Stimulated activated CD4-positive, alpha-beta T cell treated with anti-CD3 and anti-CD28 coated beads, Interleukin-4, amount 100 ng/mL, for 1 hour (primary cell): ENCODE data around the gene STX18.

Source experiments
- DNase-seq: peaks from one replicate; pipeline ENCODE4 v3.0.0-alpha.2; 2020

STX18 gene

DNA sequence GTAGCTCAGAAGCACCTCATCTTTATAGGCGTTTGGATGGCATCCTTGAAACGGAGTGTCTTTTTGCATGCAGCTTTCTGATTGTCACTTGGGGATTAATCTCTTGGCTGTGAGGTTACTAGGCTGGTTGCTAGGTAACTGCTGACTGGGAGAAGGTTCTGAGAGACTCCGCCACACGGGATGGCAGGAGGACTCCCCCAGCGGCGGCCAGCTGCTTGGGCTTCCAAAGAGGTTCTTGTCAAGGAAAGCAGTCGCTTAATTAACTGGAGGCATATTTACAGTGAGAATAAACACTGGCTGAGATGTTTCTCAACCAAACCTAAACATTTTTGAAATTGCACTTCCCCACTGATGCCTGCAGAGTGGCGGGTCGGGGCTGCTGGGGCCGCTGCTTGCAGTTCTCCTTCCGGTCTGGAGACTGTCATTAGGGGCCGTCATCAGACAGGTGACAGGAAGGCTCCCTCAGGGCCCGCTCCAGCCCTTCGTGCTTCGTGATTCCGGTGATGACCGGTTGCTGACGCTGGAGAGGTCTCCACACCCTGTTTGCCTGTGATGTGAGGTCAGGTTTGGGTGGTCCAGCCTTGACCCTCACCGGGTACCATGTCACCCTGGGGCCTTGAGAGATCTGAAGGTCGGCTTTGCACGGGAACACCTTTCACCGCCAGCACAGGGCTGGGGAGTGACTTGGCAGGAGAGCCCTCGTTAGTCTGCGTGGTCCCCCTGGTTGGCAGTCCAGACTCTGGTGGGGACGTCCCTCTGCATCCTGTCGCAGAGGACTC is 145.8 kb downstream of the STX18 start:
- no peak for DNase-seq

- no peak for DNase-seq
These were observed 146.5 kb downstream of the STX18 start for GRCh38 chr4:4395371-4395770.

- DNase-seq, result no peak
These were observed 147.2 kb downstream of the STX18 start for GRCh38 chr4:4394644-4395043.

GRCh38 chr4:4392501-4393183 is 149.2 kb downstream of the STX18 start:
- no peak for DNase-seq

DNA sequence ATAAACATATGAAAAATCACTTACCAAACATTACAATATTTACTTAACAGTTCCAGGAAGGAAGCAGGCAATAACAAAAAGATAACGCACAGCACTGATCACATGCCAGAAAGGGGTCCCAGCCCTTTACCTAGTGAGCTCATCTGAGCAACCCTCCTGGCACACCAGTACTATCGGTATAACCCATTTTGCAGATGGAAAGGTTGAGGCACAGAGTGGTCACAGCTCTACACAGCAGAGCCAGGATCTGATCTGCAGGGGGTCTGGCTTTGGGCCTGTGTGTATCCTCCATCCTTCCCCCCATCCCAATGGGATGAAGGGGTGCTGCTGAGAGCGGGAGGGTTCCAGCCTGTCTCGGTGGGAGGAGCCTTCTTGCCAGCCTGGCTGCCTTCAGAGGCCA is 150.0 kb downstream of the STX18 start:
- DNase-seq, result no peak

GRCh38 chr4:4390515-4391240 is 151.2 kb downstream of the STX18 start:
- no peak for DNase-seq

DNA sequence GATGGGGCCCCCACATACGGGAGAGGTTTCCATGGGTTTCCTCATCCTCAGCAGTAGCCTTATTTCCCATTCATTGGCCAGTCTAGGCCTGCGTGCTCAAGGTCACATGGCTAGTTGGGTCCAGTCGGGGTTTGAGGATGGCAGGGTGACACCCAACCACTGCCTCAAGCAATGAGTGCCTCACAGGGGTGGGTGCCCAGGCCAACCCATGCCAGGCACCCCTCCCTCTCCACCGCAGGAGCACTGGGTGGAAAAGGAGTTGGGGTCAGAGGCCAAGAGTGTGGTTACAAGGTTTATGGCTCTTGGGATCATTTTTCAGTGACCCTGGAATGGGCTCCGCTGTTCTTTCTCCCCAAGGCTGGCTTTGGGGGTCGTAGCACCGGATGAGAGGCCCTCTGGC is 151.8 kb downstream of the STX18 start:
- DNase-seq, result no peak

DNA sequence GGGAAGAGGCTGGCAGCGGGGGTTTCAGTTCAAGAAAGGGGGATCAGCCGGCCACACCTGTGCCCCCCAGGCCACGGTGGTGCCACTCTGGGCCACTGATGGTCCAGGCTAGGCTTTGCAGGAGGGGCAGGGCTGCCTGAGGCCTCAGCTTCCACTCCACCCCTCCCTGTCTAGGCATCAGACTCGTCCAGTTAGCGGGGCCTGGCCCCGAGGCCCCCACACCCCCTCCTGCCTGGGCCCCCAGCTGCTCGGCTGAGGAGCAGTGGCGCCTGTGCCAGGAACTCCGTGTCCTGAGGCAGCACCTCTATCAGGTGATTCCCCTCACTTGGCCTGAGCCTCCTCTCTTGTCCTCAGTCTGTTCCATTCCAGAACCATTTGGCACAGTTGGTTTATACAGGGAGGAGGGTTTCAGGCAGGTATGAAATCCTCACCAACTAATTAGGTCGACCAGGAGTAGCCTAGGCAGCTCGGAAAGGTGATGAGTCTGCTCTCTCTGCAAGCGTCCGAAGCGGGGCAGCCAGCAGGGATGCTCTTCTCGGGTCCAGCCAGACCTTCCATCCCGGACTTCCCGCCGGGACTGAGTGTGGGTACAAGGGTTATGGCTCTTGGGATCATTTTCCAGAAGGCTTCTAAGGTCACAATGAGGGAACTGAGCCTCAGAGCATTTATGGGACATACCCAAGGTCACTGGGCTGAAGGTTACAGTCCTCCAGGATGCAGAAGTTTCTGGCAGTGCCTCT is 152.8 kb downstream of the STX18 start:
- no peak for DNase-seq

DNA sequence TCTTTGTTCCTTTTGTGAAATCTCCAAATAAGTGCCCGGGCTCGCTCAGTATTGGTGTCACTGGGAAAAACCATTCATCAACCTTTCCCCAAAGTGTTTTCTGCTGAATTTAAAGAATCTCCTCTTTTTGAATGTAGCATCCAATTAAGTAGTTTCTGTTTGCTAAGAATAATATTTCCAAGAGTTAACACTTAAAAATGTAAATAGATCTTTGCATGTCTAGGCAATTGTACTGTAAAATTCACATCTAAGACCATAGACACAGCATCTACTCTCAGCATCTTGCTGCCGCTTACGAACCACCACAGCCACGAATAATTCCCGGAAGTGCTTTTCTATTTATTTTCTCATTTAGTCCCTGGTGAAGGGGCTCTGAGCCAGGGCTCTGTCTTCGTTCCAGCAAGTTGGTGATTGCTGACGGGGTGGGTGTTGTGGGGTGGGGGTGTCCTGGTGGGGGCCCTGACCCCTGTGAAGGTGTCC is 153.5 kb downstream of the STX18 start:
- DNase-seq, result no peak

DNA sequence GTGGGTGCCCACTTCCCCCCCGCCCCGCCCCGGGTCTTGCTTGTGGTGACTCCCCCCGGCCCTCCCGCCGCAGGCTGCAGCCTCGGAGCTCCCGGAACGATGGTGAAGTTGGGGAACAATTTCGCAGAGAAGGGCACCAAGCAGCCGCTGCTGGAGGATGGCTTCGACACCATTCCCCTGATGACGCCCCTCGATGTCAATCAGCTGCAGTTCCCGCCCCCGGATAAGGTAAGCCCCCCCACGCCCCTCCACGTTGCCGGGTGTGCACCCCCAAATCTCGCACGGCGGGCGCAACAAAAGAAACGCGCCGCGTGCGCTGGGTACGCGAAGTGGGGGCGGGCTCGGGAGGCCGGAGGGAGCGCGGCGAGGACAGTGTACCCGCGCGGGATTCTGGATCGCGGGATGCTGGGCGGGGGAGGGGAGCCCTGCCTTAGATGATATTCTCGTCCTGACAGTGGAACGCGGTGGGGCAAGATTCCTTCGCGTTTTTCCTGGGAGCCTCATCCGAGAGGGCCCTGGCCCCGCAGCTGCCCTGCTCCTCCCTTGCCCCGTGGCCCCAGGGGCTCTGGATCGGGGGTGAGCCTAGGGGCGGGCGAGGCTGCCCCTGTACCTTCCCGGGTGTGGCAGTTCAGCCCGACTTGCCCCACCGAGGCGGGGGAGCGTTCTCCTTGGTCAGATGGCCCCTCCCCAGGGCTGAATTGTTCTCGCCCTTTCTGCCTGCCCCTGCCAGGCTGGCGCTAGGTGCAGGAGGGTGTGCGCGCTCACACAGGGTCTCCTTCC is 154.1 kb downstream of the STX18 start:
- DNase-seq, result peak; percentile 13

DNA sequence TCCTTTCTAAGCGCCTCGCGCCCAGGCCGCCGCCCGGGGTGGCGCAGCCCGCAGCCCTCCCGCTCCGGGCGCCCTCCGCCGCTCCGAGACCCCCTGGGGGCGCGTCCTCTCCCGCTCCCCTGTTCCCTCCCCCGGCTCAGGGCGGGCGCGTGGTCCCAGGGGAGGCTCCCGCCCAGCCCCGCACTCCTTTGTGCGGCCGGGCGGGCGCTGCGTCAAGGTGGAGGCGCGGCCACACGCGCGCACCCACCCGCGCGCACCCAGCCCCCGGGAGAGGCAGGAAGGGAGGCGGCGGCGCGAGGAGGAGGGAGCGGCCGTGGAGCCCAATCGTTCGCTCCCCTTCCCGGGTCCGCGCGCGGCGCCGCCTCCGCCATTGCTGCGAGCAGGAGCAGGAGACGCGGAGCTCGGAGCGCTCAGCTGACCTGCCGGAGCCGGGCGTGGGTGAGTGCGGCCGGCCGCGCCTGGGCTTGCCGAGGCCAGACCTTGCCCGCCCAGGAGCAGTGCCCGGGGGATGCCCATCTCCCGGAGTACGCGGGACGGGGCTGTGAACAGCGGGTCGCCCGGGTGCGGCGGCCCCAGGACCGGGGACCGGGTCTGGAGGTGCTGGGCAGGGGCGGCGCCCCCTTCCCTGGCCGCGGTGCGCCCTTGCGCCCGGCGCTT is 155.0 kb downstream of the STX18 start, which contains the start of gene NSG1:
NSG1 (plus strand) TSS at position 367 of the 657 bp plus-strand sequence. CDS start 528 bp downstream, outside the sequence.
- peak; percentile 32 for DNase-seq

GRCh38 chr4:4386296-4386735 is 155.5 kb downstream of the STX18 start:
- peak; percentile 19 for DNase-seq

DNA sequence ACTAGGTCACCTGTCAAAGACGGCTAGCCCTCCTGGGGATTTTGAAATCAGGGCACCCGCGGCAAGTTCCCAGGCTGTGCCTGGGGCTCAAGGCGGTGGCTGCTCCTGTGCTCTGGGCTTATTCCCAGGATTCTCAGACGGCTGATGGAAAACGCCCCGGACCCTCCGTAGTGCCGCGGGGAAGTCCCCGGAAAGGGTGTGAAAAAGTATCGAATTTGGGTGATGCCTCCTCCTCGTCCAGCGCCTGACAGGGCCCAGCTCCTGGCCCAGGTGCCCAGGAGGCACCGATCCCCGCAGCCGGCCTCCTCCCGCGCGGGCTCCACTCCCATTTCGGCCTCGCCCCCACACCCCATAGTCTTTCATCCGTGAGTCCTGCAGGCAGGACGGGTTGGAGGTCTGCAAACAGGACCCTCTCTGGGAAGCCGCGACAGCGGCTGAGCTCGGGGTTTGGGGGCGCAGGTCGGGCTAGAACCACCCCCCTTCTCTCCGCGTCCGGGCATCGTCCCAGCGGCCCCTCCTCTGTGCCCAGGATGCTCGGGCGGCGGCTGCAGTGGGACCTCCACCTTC is 156.0 kb downstream of the STX18 start:
- DNase-seq, result no peak

DNA sequence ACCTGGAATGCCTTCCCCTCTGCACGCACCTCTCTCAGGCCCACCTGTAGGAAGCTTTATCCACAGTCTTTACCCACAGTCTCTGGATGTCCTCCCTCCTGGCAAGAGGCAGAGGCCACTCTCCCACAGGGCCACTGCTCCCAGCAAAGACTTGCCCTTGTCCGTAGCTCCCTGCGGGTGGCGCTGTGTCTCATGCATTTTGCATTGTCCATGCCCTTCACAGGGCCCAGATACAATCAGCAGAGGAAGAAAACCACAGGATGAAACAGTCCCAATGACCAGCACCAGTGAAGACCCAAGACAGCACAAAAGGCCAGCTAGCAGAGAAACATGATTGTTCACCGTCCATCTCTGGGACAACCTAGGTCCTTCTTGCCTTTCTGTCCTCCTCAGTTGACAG is 157.0 kb downstream of the STX18 start:
- DNase-seq, result peak; percentile 12

DNA sequence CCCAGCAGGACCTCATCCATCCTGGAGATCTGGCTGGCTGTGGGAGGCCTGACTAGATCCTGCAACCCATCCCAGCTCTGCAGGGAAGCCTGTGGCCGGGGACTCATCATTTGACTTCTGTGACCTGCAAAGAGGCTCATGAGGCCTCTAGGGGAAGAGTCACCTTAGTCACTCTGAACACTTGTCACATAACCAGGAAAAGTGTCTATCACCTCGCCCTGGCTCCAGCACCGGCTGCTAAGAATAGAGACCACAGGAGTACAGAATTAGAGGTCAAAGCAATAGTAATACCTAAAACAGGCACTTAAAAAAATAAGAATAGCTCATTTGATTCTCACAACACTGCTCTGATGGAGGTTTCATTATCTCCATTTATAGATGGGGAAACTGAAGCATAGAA is 158.8 kb downstream of the STX18 start:
- DNase-seq, result no peak

GRCh38 chr4:4379540-4380087 is 162.2 kb downstream of the STX18 start:
- no peak for DNase-seq

DNA sequence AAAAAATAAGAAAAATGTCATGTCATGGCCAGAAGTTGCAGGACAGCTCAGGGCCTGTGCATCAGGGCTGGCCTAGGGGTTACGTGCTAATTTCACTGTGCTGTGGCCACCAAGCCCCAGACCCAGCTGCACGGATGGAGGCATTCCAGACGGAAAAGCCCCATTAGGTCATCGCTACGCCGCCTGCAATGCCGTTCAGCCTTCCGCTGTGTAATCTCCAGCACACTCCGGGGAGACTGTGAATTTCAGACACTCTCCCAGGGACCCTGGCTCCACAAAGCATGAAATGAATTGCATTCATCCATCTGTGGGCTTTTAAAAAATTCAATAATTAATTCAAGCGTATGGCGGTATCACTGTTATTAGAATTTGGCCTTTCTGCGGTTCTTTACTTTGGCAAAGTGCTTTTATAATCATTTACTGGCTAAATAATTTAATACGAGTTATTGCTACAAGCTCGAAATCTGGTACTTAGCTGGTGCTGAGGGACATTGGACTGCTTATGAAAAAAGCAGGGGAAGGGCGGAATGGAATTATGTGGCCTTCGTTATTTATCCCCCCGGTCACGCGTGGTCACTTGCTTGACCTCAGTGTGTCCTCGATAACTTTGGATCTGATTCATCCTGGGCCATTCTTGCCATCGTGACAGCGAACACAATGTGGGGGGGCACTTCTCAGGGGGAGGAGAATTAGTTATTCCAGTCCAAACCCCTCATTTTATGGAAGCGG is 164.0 kb downstream of the STX18 start:
- no peak for DNase-seq

DNA sequence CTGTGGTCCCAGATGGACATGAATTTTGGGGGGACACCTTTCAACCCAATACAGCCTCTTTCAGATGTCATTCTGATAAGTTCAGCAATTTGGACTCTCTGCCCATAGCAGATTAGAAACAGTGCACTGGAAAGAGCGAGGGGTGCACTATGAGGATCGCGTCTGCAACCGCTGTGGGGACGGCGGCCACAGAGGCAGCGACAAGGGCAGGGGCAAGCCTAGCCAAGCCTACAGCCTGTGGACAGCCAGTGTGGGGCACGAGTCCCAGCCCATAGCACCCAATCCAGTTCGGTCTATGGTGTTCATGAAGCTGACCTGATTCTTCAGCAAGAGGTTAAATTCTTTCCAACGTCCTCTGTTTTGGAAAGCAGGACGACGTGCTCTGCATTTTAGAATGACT is 164.7 kb downstream of the STX18 start:
- no peak for DNase-seq

GRCh38 chr4:4376074-4376473 is 165.8 kb downstream of the STX18 start:
- no peak for DNase-seq
